Dermis microvascular lymphatic vessel endothelial cell (primary cell): Measurements from ENCODE around the gene ABHD13. TPM values are rescaled to one million over a fixed set of nuclear protein-coding genes. Genes with fewer than 3 reads are reported as not detected.
"Not testable (repeated sequence)": the region's sequence is repeated elsewhere in the genome, so short reads cannot be mapped to it uniquely, and the experiment has no call there.

ENCODE experiments used
- DNase-seq, 2 donors: peaks; one replicate each; pipeline versions ENCODE4 v3.0.0 to v3.0.0-alpha.2; 2010; ENCODE audit warnings: low read depth in 2 of 2
- total RNA-seq: library from RNA; depleted of rRNA; stranded (reverse); fragments of >200 nt; gene quantifications from 2 replicates; pipeline ENCODE4 v1.2.1, GENCODE V29; 2014

Gene ABHD13
- 5.5 and 7.7 TPM in 2 replicates for total RNA-seq

- DNase-seq = peak; percentile 76 to 88
Observed at GRCh38 chr13:108218044-108218974, at the start of gene ABHD13. ABHD13 (plus strand) TSS chr13:108218392; CDS start chr13:108229219, 10,827 bp downstream.

DNA sequence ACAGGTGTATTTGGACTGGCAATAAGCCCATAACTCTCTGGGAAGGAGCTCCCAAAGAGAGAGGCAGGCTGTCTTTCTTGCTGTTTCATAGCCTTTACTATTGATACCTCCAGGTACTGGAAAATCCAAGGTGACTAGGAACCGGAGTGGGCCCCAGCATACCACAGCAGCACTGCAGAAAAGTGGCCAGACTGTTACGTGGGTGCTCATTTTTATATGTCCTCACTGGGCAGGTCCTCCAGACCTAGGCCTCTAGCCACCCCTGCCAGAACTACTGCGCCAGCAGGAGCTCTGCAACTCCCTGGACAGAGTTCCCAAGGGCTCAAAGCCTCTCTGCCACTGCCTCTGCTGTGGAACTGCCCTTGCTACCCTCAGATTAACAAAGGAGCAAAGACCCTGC lies 49.3 kb upstream of the ABHD13 start:
- no peak for DNase-seq

- DNase-seq = peak in 1 of 2 donors; percentile 40
Observed at GRCh38 chr13:108176685-108177274, 41.4 kb upstream of the ABHD13 start.

DNA sequence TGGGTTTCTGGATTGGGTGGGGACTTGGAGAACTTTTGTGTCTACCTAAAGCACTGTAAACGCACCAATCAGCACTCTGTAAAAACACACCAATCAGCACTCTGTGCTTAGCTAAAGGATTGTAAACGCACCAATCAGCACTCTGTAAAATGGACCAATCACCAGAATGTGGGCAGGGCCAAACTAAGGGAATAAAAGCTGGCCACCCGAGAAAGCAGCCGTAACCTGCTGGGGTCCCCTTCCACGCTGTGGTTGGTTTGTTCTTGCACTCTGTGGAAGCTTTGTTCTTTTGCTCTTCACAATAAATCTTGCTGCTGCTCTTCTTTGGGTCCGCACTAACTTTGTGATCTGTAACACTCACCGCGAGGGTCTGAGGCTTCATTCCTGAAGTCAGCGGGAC lies 40.1 kb upstream of the ABHD13 start:
- no peak for DNase-seq

GRCh38 chr13:108182652-108183051 lies 35.5 kb upstream of the ABHD13 start:
- no peak for DNase-seq

DNA sequence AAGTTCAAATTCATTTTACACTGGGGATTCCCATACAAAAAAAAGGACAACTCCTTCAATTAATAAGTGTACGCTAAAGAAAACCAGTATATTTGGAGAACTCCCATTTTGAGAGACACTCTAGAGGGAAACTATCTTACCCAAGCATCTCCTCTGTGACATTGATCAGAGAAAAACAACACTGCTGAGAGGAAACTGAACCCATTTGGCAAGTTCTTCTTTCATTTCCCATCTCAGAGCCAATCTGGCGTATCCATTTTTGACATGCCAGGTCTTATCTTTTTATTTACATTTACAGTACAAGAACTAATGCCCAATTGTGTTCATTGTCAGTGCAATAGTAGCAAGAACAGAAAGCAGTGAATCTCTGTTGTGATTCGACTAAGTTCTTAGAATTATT lies 33.0 kb upstream of the ABHD13 start:
- no peak for DNase-seq

GRCh38 chr13:108188260-108188659 lies 29.9 kb upstream of the ABHD13 start:
- no peak for DNase-seq

DNA sequence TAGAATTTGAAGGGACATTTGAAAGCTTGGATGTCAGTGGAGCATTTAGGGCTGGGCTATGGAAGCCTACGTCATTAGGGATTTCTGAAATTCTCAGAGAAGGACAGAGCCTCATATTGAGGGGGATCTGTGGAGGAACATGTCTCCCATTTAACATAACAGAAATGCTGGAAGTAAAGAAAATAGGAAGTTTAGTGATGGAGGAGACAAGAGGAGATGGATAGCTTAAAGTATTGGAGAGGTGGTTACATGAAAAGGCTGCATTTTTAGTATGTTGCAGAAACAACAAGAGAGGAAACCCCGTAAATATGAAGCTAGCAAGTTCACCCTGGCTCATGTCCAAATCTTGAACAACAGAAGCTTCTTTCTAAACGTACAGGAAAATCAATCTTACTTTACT lies 27.3 kb upstream of the ABHD13 start:
- no peak for DNase-seq

DNA sequence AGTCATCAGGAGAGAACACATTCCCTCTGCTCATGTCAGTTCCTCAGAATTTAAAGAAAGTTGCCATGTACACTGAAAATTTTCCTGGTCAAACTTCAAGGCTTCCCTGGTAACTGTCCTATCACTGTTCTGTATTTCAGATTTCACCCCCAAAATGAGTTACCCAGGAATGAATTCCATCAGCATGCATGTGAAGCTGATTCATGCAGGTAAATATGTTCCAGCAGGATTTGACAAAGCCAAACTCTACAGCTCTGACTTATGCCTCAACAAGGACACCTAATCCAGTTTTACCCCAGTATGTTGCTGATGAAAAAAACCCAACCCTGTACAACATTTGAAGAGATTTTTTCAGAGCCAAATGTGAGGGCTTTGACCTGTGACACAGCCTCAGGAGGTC lies 24.4 kb upstream of the ABHD13 start:
- DNase-seq = no peak

GRCh38 chr13:108194435-108194936 lies 23.7 kb upstream of the ABHD13 start:
- no peak for DNase-seq

DNA sequence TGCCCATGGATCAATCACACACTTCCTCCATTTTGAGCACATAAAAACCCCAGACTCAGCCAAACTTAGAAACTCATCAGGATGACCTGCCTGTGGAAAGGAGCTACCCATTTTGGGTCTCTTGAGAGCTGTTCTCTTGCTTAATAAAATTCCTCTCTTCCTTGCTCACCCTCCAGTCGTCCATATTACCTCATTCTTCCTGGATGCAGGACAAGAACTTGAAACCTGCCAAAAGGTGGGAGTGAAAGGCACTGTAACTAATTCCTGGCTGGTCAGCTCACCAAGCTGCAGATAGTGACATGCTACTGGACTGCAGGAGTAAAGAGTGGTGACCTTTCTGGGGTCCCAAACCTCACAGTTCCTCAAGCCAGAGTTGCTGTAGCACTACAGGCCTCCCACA lies 23.0 kb upstream of the ABHD13 start:
- no peak for DNase-seq

DNA sequence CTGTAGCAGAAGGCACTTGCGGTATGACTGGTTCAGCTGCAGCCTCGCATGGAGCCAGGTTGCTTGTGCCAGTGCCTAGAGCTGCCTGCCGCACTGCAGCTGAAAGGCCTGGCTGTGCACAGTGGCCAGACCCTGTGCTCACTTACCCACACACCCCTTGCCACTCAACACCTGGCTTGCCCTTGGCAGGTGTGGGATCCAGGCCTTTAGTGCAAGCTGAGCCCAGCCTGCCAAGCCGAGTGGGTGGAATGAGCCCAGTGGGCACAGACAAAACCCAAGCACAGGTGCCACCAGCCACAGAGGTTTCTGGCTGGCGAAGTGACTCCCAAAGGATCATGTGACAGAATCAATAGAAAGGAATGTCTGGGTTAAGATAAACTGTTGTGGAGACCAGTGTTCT lies 22.3 kb upstream of the ABHD13 start:
- no peak for DNase-seq

DNA sequence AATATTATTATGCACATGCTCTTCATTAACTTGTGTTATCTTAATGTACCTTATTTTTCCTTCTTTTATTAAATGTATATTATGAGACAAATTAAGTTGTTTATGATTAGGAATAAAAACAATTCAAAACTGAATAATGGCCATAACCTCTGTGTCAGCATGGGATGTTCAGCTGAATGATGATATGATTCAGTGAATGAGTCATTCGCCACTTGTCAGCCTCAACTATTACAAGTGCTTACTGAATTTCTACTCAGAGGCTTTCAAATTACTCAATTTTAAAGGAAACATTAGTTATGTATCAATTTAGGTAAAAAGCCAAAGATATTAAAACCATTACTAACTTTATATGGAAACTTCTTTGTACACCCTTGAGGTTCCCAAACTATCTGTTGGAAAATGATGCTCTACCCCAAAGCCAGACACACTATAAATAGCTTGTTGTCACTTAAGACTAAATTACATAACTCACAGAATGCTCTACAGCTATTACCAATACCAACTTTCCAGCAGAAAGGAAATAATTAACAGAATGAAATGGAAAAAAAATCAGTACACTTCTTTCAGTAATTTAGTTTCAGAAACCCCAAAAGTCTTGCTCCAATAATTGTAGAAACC lies 17.3 kb upstream of the ABHD13 start:
- DNase-seq = peak in 1 of 2 donors; percentile 2

DNA sequence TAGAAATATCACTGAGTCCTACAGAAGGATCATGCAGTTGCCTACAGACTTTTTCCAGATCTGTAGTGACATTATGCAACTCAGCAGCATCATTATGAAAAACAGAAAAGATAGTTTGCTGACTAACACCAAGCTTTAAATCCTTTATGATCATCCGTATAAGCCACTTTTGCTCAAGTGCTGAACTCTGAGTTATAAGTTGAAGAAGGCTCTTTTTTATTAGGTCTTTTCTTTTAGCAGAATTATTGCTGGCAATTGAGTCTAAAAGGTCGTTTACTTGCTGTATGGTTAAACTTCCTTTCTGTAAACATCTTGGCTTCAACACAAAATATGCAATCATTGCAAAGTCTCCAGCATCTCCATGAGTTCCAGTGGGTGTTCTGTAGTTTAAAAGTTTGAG lies 7.6 kb upstream of the ABHD13 start:
- DNase-seq = no peak

- DNase-seq = no peak
Observed at GRCh38 chr13:108212886-108213285, 5.3 kb upstream of the ABHD13 start.

DNA sequence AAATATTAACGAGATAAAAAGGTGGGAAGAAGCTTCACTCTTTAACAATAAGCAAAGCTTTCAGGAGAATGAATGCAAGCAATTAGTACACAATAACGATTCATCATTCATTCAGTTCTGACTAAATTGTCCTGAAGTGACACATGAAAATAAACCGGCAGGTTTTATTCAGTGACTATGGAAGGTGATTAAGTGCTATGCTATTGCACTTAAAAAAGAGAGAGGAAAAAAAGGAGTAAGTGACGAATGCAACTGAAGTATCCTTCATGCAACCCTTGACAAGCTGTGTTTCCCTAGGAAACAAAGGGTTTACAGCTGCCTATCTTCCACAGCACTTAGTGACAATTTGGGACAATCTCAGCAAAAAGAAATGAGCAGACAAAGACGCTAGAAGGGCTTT lies 4.2 kb upstream of the ABHD13 start:
- no peak for DNase-seq

GRCh38 chr13:108214441-108215271 lies 3.5 kb upstream of the ABHD13 start:
- peak in 1 of 2 donors; percentile 7 for DNase-seq

GRCh38 chr13:108215436-108215835 lies 2.8 kb upstream of the ABHD13 start, which contains the start of gene LIG4:
LIG4 (minus strand) TSS chr13:108215536; CDS start chr13:108211268, 4,268 bp downstream.
- DNase-seq = peak; percentile 86 to 92

- not testable (repeated sequence) for DNase-seq
Observed at GRCh38 chr13:108217307-108218043, 717 bp upstream of the ABHD13 start.

DNA sequence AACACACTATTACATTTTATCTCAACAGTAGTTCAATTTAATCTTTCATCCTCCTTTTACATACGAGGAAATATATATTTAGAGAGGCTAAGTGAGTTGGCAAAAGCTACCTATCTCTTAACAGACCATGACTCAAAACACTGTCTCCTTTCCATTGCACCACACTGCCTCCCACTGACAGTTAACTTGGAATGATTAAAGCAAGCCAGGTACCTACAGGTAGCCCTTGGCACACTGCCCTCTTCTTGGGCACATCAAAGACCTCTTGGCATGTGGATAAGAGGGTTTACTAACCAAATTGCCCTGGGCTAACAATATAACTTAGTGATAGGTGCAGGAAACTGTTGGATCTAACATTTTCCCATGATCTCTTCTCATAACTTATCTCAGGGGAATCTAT lies 1.8 kb downstream of the ABHD13 start:
- DNase-seq = peak in 1 of 2 donors; percentile 2
